Osteocyte (in vitro differentiated cells): ENCODE data around the gene RNASEH2A. TPM values are rescaled to one million over a fixed set of nuclear protein-coding genes. Genes with fewer than 3 reads are reported as not detected.
A peak's percentile ranks its signal among the peaks of the same experiment; 100 is the strongest.

Experiments
- DNase-seq: peaks from one replicate; pipeline ENCODE4 v3.0.0; 2021; ENCODE audit warnings: mixed read lengths; ENCODE audit not compliant: unreplicated experiment; ENCODE audit errors: extremely low spot score
- H3K27ac Mint-ChIP-seq: one replicate; pipeline ENCODE4 v1.8.0; 2021; ENCODE audit warnings: mild to moderate bottlenecking, mixed read lengths; ENCODE audit not compliant: unreplicated experiment
- H3K27me3 Mint-ChIP-seq: one replicate; pipeline ENCODE4 v1.8.0; 2021; ENCODE audit warnings: mixed read lengths; ENCODE audit not compliant: unreplicated experiment
- H3K36me3 Mint-ChIP-seq: one replicate; pipeline ENCODE4 v1.8.0; 2021; ENCODE audit warnings: mixed read lengths; ENCODE audit not compliant: unreplicated experiment
- H3K4me1 Mint-ChIP-seq: one replicate; pipeline ENCODE4 v1.8.0; 2021; ENCODE audit warnings: mixed read lengths; ENCODE audit not compliant: unreplicated experiment
- H3K4me3 Mint-ChIP-seq: one replicate; pipeline ENCODE4 v1.8.0; 2021; ENCODE audit warnings: mild to moderate bottlenecking, moderate library complexity, mixed read lengths; ENCODE audit not compliant: unreplicated experiment
- H3K9me3 Mint-ChIP-seq: one replicate; pipeline ENCODE4 v1.8.0; 2021; ENCODE audit warnings: mixed read lengths; ENCODE audit not compliant: unreplicated experiment
- total RNA-seq: library from RNA; stranded (reverse); gene quantifications from 2 replicates; pipeline ENCODE4 v1.2.1, GENCODE V29; 2021
- TF ChIP-seq, protein P1 (sequence below): fragments of 200-600 bp; sonication (generic); IDR thresholded peaks from 2 replicates; pipeline ENCODE4 v1.5.0; 2021; ENCODE audit warnings: antibody characterized with exemption, mild to moderate bottlenecking, moderate library complexity

Gene RNASEH2A
- total RNA-seq, 1 donor from 2014 or later = 7.6 TPM

GRCh38 chr19:12788042-12788681, 18.2 kb upstream of the RNASEH2A start:
- Mint-ChIP-seq H3K4me3 (peak overlapping the region; percentile 70), H3K27ac (peak overlapping the region; percentile 98)

GRCh38 chr19:12788682-12789097, 17.7 kb upstream of the RNASEH2A start:
- TF ChIP-seq, protein P1, sequence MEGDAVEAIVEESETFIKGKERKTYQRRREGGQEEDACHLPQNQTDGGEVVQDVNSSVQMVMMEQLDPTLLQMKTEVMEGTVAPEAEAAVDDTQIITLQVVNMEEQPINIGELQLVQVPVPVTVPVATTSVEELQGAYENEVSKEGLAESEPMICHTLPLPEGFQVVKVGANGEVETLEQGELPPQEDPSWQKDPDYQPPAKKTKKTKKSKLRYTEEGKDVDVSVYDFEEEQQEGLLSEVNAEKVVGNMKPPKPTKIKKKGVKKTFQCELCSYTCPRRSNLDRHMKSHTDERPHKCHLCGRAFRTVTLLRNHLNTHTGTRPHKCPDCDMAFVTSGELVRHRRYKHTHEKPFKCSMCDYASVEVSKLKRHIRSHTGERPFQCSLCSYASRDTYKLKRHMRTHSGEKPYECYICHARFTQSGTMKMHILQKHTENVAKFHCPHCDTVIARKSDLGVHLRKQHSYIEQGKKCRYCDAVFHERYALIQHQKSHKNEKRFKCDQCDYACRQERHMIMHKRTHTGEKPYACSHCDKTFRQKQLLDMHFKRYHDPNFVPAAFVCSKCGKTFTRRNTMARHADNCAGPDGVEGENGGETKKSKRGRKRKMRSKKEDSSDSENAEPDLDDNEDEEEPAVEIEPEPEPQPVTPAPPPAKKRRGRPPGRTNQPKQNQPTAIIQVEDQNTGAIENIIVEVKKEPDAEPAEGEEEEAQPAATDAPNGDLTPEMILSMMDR = no peak
- Mint-ChIP-seq H3K4me1 (peaks cover 34% of the 10 kb centered on the region), H3K36me3 (peaks cover 2% of the 10 kb centered on the region), H3K9me3 (no peaks in the 10 kb centered on the region), H3K27me3 (no peaks in the 10 kb centered on the region), H3K27ac (peak overlapping the region; percentile 98), H3K4me3 (peak overlapping the region; percentile 70)
- no peak for DNase-seq

More at GRCh38 chr19:12788042-12788681, 18.2 kb upstream of the RNASEH2A start:
- TF ChIP-seq, protein P1 = no peak
- no peaks in the 10 kb centered on the region for H3K27me3 Mint-ChIP-seq
- H3K4me1 Mint-ChIP-seq = peaks cover 34% of the 10 kb centered on the region
- DNase-seq = no peak
- no peaks in the 10 kb centered on the region for H3K9me3 Mint-ChIP-seq
- H3K36me3 Mint-ChIP-seq = peaks cover under 1% of the 10 kb centered on the region

DNA sequence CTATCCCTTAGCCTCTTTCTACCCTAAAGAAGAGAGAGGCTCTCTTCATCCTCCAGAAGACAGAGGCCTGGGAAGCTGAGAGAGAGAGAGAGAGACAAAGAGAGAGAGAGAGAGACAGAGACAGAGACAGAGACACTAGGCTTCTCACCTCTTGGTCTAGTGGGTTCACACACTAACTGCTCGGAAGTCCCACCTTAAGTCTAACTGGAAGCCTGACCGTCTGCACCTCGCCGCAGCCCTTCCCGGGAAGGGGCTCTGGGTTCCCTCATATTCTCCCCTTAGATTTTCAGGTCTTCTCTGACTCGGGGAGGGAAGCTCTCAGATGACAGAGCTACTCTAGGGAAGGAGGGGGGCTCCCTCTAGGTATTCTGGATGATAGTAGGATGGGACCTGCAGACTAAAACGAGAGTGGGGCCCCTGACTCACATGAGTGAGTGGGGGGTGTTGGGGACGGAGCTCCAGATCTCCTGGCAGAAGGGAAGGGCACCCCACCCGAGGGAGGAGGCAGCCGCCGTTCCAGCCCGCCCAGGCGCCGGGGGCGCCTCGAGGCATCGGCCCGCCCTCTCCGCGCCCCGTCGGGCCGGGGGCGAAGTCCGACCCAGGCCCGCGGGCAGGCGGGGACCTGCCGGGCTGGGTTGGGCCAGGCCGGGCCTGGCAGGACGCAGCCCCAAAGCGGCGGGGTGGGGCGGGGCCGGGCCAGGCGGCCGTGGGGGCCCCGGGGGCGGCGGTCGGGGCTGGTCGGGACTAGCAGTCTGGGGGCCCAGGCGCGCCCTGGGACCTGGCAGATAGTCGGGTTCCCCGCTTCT, 17.1 kb upstream of the RNASEH2A start:
- Mint-ChIP-seq H3K27me3 (no peaks in the 10 kb centered on the region), H3K9me3 (no peaks in the 10 kb centered on the region), H3K4me1 (peaks cover 38% of the 10 kb centered on the region), H3K4me3 (peak overlapping the region; percentile 70), H3K36me3 (peaks cover 2% of the 10 kb centered on the region), H3K27ac (peak overlapping the region; percentile 98)
- no peak for DNase-seq
- TF ChIP-seq, protein P1 = no peak

GRCh38 chr19:12789904-12790619, 16.3 kb upstream of the RNASEH2A start:
- H3K9me3 Mint-ChIP-seq = no peaks in the 10 kb centered on the region
- TF ChIP-seq, protein P1 = no peak

More at GRCh38 chr19:12789904-12790619, 16.3 kb upstream of the RNASEH2A start:
- peaks cover 2% of the 10 kb centered on the region for H3K36me3 Mint-ChIP-seq
- H3K4me1 Mint-ChIP-seq = peaks cover 43% of the 10 kb centered on the region
- DNase-seq = peak; percentile 99
- H3K4me3 Mint-ChIP-seq = peak overlapping the region; percentile 96
- H3K27me3 Mint-ChIP-seq = no peaks in the 10 kb centered on the region
- peak overlapping the region; percentile 98 for H3K27ac Mint-ChIP-seq
